Adrenal gland (tissue), 5 donors: ENCODE measurements around the gene MACROD2.

ENCODE experiments used
- CTCF ChIP-seq, 6 experiments: fragments of 450-650 bp in 4 of 6; fragments of 200-600 bp in 2 of 6; sonication (generic) in 1 of 6; IDR thresholded peaks; 1 replicate in 5 of 6; 2 replicates in 1 of 6; pipeline versions ENCODE4 v1.5.1 to v1.8.0; 2016 to 2021; ENCODE audit warnings: antibody characterized with exemption in 6 of 6, mild to moderate bottlenecking in 2 of 6, moderate library complexity in 1 of 6
- POLR2A ChIP-seq, 2 donors: fragments of 450-650 bp; IDR thresholded peaks; one replicate each; pipeline ENCODE4 v1.6.1; 2017; ENCODE audit warnings: antibody characterized with exemption in 2 of 2, mild to moderate bottlenecking in 2 of 2, moderate library complexity in 1 of 2
- donor health status: DM: no; HTN: no; CAD: no.

GRCh38 chr20:15520930-15521524 lies 1525.7 kb downstream of the MACROD2 start:
- TF ChIP-seq CTCF (IDR thresholded peaks at IDR 0.05), result no peak
- no peak for TF ChIP-seq POLR2A (IDR thresholded peaks at IDR 0.05)
